Panc1 (cell line): ENCODE measurements around the gene CETN1. TPM values are rescaled to one million over a fixed set of nuclear protein-coding genes. Genes with fewer than 3 reads are reported as not detected.

Experiments used
- ATAC-seq: fragments of 200-7000 bp; cut with Tn5 transposase; 2 replicates; pipeline ENCODE4 v1.9.1; 2020; ENCODE audit warnings: mild to moderate bottlenecking, moderate library complexity
- BruUV-seq: library from RNA; stranded (reverse); fragments of 400-500 nt; replicated peaks from 2 replicates; lab custom pipeline; 2021; lab: Mats Ljungman, UMichigan
- CTCF ChIA-PET: fragments of 300-600 bp; sonication (Branson Sonifier 250); formaldehyde crosslinking; loops from one replicate; lab custom pipeline; 2022; ENCODE audit warnings: antibody characterized with exemption; lab: Charles Lee
- POLR2A ChIA-PET: fragments of 300-600 bp; sonication (Branson Sonifier 250); formaldehyde crosslinking; loops from one replicate; lab custom pipeline; 2022; ENCODE audit warnings: antibody characterized with exemption; lab: Charles Lee
- DNase-seq: peaks from one replicate; pipeline ENCODE4 v3.0.0-alpha.2; 2010; ENCODE audit warnings: low read depth, low spot score
- H3K27ac ChIP-seq: 2 replicates; pipeline ENCODE4 v1.5.1; 2011; ENCODE audit warnings: mild to moderate bottlenecking, low read length, inconsistent platforms
- H3K27me3 ChIP-seq: fragments of 200-500 bp; sonication (Bioruptor generic); 2 replicates; pipeline ENCODE4 v1.6.0; 2014; ENCODE audit warnings: low read length, inconsistent platforms; ENCODE audit not compliant: control insufficient read depth, insufficient read depth
- H3K36me3 ChIP-seq: fragments of 200-500 bp; sonication (Bioruptor generic); 2 replicates; pipeline ENCODE4 v1.5.1; 2014; ENCODE audit warnings: inconsistent platforms, mild to moderate bottlenecking, low read length, moderate library complexity; ENCODE audit not compliant: control insufficient read depth, insufficient read depth
- H3K4me1 ChIP-seq: 2 replicates; pipeline ENCODE4 v1.5.1; 2011; ENCODE audit warnings: inconsistent platforms, mild to moderate bottlenecking, low read length, moderate library complexity; ENCODE audit not compliant: control insufficient read depth, insufficient read depth
- H3K4me3 ChIP-seq, 2 experiments: 2 replicates each; pipeline ENCODE4 v1.5.1; 2011 to 2012; ENCODE audit warnings: low read depth in 2 of 2, low read length in 2 of 2, mild to moderate bottlenecking in 2 of 2, inconsistent platforms in 1 of 2, moderate library complexity in 1 of 2
- H3K9me3 ChIP-seq: fragments of 200-500 bp; sonication (Bioruptor generic); 2 replicates; pipeline ENCODE4 v1.5.1; 2014; ENCODE audit warnings: low read depth, mild to moderate bottlenecking, inconsistent platforms, low read length, moderate library complexity; ENCODE audit not compliant: control insufficient read depth, insufficient read depth
- POLR2AphosphoS5 ChIP-seq: IDR thresholded peaks from 2 replicates; pipeline ENCODE4 v1.6.1; 2012; ENCODE audit warnings: mild to moderate bottlenecking, low read depth, low read length, moderate library complexity
- SIN3A ChIP-seq: IDR thresholded peaks from 2 replicates; pipeline ENCODE4 v1.6.1; 2012; ENCODE audit warnings: low read depth, mild to moderate bottlenecking, low read length, moderate library complexity, borderline replicate concordance; ENCODE audit not compliant: insufficient read depth
- in situ Hi-C: cut with HindIII; loops from 2 replicates; pipeline ENCODE4 v1.10.0; 2016; ENCODE audit warnings: low sequenced_read_pairs, low pct_unique_long_range_greater_than_20kb
- intact Hi-C: fragments of 100-400 bp; cut with micrococcal nuclease; formaldehyde crosslinking; loops from one replicate; pipeline ENCODE4 v1.10.0; 2022; ENCODE audit not compliant: unreplicated experiment
- total RNA-seq: library from RNA; stranded (reverse); gene quantifications from one replicate; pipeline ENCODE4 v1.2.1, GENCODE V29; 2021; ENCODE audit not compliant: unreplicated experiment
- TF ChIP-seq, protein P1 (sequence below): fragments of 450-650 bp; IDR thresholded peaks from 2 replicates; pipeline ENCODE4 v1.5.1; 2017; ENCODE audit warnings: mild to moderate bottlenecking

The CETN1 gene
- total RNA-seq, 1 experiment from 2014 or later = not detected

DNA sequence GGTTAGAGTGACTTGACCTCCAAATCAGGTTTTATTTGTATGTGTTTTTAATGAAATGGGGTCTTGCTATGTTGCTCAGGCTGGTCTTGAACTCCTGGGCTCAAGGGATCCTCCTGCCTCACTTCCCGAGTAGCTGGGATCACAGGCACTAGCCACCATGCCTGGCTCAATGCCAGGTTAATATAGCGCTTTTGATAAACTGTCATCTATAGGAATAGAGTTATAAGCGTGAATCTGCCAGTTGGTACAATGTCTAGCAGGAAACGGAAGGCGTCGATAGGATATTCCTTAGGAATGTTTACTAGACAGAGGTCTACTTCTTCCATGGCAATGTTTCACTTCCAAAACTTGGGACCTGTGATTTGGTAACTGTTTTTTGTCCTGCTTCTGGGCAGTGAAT is 42.1 kb downstream of the CETN1 start:
- in situ Hi-C loops = no loop called here
- CTCF ChIA-PET = interaction anchor here (0.6 kb wide), 1 partner anchor 67 kb away, joined by 3 read pairs; no protein-coding TSS in a partner anchor

DNA sequence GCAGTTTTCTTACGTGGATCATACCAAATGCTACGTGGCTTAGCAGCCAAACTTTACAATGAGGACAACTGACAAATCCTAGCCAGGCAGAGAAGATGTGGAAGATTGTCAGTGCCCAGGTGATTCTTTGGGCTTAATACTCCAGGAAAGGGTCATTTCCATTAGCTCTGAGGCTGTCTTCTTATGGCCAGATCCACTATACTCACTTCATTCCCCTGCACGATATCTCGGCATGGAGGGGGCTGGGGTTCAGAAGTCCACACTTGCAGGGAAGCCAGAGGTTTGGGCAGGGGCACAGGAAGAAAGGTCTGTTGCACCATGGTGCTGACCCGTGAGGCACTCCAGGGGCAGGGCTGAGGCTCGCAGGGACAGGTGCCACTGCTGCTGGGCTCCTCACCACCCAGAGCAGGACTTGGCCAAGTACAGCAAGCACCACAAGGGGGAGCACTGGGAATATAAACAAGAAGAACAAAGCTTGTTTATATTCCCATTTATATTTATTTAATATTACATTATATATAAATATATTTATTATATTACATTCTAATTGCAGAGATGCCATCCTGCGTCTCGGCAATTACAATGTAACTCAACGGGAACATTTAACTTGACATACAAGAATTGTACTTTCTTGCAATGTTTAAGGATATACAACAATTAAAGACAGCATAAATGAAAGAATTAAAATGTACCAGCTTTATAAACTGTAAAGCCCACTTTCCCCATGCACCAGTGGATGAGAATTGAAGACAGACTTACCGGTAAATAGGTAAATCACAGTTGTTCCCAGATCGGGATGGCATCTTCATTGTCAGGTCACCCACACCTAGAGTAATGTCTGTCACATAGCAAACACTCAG is 43.8 kb downstream of the CETN1 start:
- intact Hi-C loops (loop anchor here (5.0 to 10.0 kb wide), 2 partner anchors 91 to 208 kb away; partner anchors contain the start of gene ENOSF1), in situ Hi-C loops (no loop called here)
- Histone ChIP-seq H3K27ac (no peak overlapping the region), H3K4me1 (no peaks in the 10 kb centered on the region), H3K27me3 (no peaks in the 10 kb centered on the region), H3K4me3 (no peak overlapping the region), H3K9me3 (no peaks in the 10 kb centered on the region), H3K36me3 (no peaks in the 10 kb centered on the region)
- ChIA-PET POLR2A (no interaction called here), CTCF (interaction anchor here (0.6 to 1.4 kb wide), 5 partner anchors 28 to 217 kb away, joined by 3 to 8 read pairs (median 3); no protein-coding TSS in a partner anchor)
- ATAC-seq (peak; percentile 95), DNase-seq (no peak)
- BruUV-seq = no TSS peak
- no peak for TF ChIP-seq SIN3A
- TF ChIP-seq, protein P1, sequence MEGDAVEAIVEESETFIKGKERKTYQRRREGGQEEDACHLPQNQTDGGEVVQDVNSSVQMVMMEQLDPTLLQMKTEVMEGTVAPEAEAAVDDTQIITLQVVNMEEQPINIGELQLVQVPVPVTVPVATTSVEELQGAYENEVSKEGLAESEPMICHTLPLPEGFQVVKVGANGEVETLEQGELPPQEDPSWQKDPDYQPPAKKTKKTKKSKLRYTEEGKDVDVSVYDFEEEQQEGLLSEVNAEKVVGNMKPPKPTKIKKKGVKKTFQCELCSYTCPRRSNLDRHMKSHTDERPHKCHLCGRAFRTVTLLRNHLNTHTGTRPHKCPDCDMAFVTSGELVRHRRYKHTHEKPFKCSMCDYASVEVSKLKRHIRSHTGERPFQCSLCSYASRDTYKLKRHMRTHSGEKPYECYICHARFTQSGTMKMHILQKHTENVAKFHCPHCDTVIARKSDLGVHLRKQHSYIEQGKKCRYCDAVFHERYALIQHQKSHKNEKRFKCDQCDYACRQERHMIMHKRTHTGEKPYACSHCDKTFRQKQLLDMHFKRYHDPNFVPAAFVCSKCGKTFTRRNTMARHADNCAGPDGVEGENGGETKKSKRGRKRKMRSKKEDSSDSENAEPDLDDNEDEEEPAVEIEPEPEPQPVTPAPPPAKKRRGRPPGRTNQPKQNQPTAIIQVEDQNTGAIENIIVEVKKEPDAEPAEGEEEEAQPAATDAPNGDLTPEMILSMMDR = peak; percentile 78

More for the DNA sequence above, 42.1 kb downstream of the CETN1 start:
- DNase-seq (no peak), ATAC-seq (no peak)
- BruUV-seq = no TSS peak
- H3K4me1 ChIP-seq = no peaks in the 10 kb centered on the region
- no peaks in the 10 kb centered on the region for H3K36me3 ChIP-seq
- H3K27ac ChIP-seq = no peak overlapping the region
- intact Hi-C loops = loop anchor here (5.0 to 10.0 kb wide), 2 partner anchors 93 to 210 kb away; partner anchors contain the start of gene ENOSF1
- TF ChIP-seq POLR2AphosphoS5 = no peak
- H3K4me3 ChIP-seq = no peak overlapping the region
- H3K27me3 ChIP-seq = no peaks in the 10 kb centered on the region
- H3K9me3 ChIP-seq = no peaks in the 10 kb centered on the region
- POLR2A ChIA-PET = no interaction called here

DNA sequence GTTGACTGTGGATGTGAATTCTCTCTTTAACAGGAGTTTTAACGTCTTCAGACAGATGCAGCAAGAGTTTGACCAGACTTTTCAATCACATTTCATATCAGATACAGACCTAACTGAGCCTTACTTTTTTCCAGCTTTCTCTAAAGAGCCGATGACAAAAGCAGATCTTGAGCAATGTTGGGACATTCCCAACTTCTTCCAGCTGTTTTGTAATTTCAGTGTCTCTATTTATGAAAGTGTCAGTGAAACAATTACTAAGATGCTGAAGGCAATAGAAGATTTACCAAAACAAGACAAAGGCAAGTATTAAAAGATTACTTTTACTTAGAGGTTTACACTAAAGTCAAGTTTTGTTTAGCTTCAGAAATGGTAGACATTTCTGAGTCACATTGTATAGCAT is 47.1 kb downstream of the CETN1 start:
- in situ Hi-C loops (no loop called here), intact Hi-C loops (loop anchor here (10.0 kb wide), 1 partner anchor 88 kb away; the partner anchor contains the start of gene ENOSF1)
- Histone ChIP-seq H3K4me1 (no peaks in the 10 kb centered on the region), H3K4me3 (no peak overlapping the region), H3K27ac (no peak overlapping the region), H3K27me3 (no peaks in the 10 kb centered on the region), H3K36me3 (no peaks in the 10 kb centered on the region), H3K9me3 (no peaks in the 10 kb centered on the region)
- ATAC-seq = no peak
- TF ChIP-seq POLR2AphosphoS5 = no peak
- no peak for TF ChIP-seq SIN3A
- TF ChIP-seq, protein P1 = no peak
- ChIA-PET CTCF (no interaction called here), POLR2A (no interaction called here)
- no peak for DNase-seq
- BruUV-seq = no TSS peak
